ENCODE data around the gene ASCC3.

Gene ASCC3

GRCh38 chr6:100663219-100663863 lies 217.8 kb downstream of the ASCC3 start:
- TF ChIP-seq, protein P1, sequence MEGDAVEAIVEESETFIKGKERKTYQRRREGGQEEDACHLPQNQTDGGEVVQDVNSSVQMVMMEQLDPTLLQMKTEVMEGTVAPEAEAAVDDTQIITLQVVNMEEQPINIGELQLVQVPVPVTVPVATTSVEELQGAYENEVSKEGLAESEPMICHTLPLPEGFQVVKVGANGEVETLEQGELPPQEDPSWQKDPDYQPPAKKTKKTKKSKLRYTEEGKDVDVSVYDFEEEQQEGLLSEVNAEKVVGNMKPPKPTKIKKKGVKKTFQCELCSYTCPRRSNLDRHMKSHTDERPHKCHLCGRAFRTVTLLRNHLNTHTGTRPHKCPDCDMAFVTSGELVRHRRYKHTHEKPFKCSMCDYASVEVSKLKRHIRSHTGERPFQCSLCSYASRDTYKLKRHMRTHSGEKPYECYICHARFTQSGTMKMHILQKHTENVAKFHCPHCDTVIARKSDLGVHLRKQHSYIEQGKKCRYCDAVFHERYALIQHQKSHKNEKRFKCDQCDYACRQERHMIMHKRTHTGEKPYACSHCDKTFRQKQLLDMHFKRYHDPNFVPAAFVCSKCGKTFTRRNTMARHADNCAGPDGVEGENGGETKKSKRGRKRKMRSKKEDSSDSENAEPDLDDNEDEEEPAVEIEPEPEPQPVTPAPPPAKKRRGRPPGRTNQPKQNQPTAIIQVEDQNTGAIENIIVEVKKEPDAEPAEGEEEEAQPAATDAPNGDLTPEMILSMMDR (conservative IDR thresholded peaks at IDR 0.05; ENCODE audit: low read length) = no peak
- no peak for TF ChIP-seq EZH2phosphoT487 (IDR thresholded peaks at IDR 0.05; ENCODE audit: borderline replicate concordance)
- Histone ChIP-seq H3K79me2 (ENCODE audit: insufficient read depth, low read length) (no peaks in the 10 kb centered on the region), H3K27me3 (ENCODE audit: insufficient read depth, low read length, poor library complexity, severe bottlenecking) (no peaks in the 10 kb centered on the region), H4K20me1 (ENCODE audit: insufficient read depth, low read length, poor library complexity, severe bottlenecking) (no peaks in the 10 kb centered on the region), H3K4me3 (ENCODE audit: low read length, poor library complexity, severe bottlenecking) (no peak overlapping the region), H3K9me2 (replicated peaks; ENCODE audit: low read depth, low read length) (no peaks in the 10 kb centered on the region), H3K36me3 (ENCODE audit: insufficient read depth, low read length) (no peaks in the 10 kb centered on the region; the same call in none of the 2 replicates), H3F3A (ENCODE audit: low read depth) (no peaks in the 10 kb centered on the region), H3K4me2 (ENCODE audit: low read depth, low read length, poor library complexity, severe bottlenecking) (no peak overlapping the region), H3K9ac (ENCODE audit: low read depth, low read length, poor library complexity, severe bottlenecking) (no peak overlapping the region), H2AFZ (ENCODE audit: low read length) (no peak overlapping the region), H3K4me1 (ENCODE audit: insufficient read depth, low read length, poor library complexity, severe bottlenecking) (no peaks in the 10 kb centered on the region), H3K9me3 (ENCODE audit: insufficient read depth, low read depth, low read length) (no peaks in the 10 kb centered on the region)

- no peaks in the 10 kb centered on the region for H3K79me2 ChIP-seq (ENCODE audit: insufficient read depth, low read length)
- H3K4me3 ChIP-seq (ENCODE audit: low read length, poor library complexity, severe bottlenecking) = no peak overlapping the region
- H3K9me2 ChIP-seq (replicated peaks; ENCODE audit: low read depth, low read length) = no peaks in the 10 kb centered on the region
- H3K27me3 ChIP-seq (ENCODE audit: insufficient read depth, low read length, poor library complexity, severe bottlenecking) = no peaks in the 10 kb centered on the region
- H3K4me1 ChIP-seq (ENCODE audit: insufficient read depth, low read length, poor library complexity, severe bottlenecking) = no peaks in the 10 kb centered on the region
- no peaks in the 10 kb centered on the region for H3F3A ChIP-seq (ENCODE audit: low read depth)
- H3K36me3 ChIP-seq (ENCODE audit: insufficient read depth, low read length) = no peaks in the 10 kb centered on the region; the same call in none of the 2 replicates
- H2AFZ ChIP-seq (ENCODE audit: low read length) = no peak overlapping the region
- TF ChIP-seq EZH2phosphoT487 (IDR thresholded peaks at IDR 0.05; ENCODE audit: borderline replicate concordance) = no peak
- TF ChIP-seq, protein P1 (conservative IDR thresholded peaks at IDR 0.05; ENCODE audit: low read length) = no peak
- no peaks in the 10 kb centered on the region for H4K20me1 ChIP-seq (ENCODE audit: insufficient read depth, low read length, poor library complexity, severe bottlenecking)
- H3K9me3 ChIP-seq (ENCODE audit: insufficient read depth, low read depth, low read length) = no peaks in the 10 kb centered on the region
- no peak overlapping the region for H3K9ac ChIP-seq (ENCODE audit: low read depth, low read length, poor library complexity, severe bottlenecking)
- no peak overlapping the region for H3K4me2 ChIP-seq (ENCODE audit: low read depth, low read length, poor library complexity, severe bottlenecking)
Measured at GRCh38 chr6:100662264-100662663, 218.9 kb downstream of the ASCC3 start.

DNA sequence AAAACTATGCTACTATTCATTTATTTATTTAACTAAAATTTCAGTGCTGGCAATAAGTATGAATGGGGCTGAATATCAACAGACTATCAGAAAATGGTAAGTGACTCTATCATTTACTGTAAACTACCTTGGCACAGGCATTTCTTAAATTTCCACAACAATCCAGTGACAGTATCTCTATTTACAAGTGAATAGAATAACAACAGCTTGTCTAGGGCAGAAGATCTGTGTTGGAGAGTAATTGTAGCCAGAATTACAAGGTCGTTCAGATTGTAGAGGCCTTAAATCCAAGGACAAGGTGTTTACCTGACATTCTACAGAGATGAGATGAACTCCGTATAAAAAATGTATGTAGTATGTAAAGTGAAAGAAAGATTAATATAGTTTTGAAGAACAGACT lies 222.6 kb downstream of the ASCC3 start:
- Histone ChIP-seq H3K79me2 (ENCODE audit: insufficient read depth, low read length) (no peaks in the 10 kb centered on the region), H3K9me2 (replicated peaks; ENCODE audit: low read depth, low read length) (no peaks in the 10 kb centered on the region), H3K4me2 (ENCODE audit: low read depth, low read length, poor library complexity, severe bottlenecking) (no peak overlapping the region), H3K9me3 (ENCODE audit: insufficient read depth, low read depth, low read length) (no peaks in the 10 kb centered on the region), H3K27me3 (ENCODE audit: insufficient read depth, low read length, poor library complexity, severe bottlenecking) (no peaks in the 10 kb centered on the region), H3K36me3 (ENCODE audit: insufficient read depth, low read length) (no peaks in the 10 kb centered on the region; the same call in none of the 2 replicates), H3K4me3 (ENCODE audit: low read length, poor library complexity, severe bottlenecking) (no peak overlapping the region), H4K20me1 (ENCODE audit: insufficient read depth, low read length, poor library complexity, severe bottlenecking) (no peaks in the 10 kb centered on the region), H3K9ac (ENCODE audit: low read depth, low read length, poor library complexity, severe bottlenecking) (no peak overlapping the region), H2AFZ (ENCODE audit: low read length) (no peak overlapping the region), H3K4me1 (ENCODE audit: insufficient read depth, low read length, poor library complexity, severe bottlenecking) (no peaks in the 10 kb centered on the region), H3F3A (ENCODE audit: low read depth) (no peaks in the 10 kb centered on the region)
- TF ChIP-seq, protein P1 (conservative IDR thresholded peaks at IDR 0.05; ENCODE audit: low read length) = no peak
- no peak for TF ChIP-seq EZH2phosphoT487 (IDR thresholded peaks at IDR 0.05; ENCODE audit: borderline replicate concordance)

All from Loucy (cell line).